GM06990 (cell line): ENCODE results near the gene ZCCHC24.

Source experiments
- DNase-seq: peaks from one replicate; pipeline ENCODE4 v3.0.0-alpha.2; 2011; ENCODE audit not compliant: insufficient read length; ENCODE audit errors: extremely low read depth
- H3K27me3 ChIP-seq: replicated peaks from 2 replicates; pipeline ENCODE4 v1.6.0; 2011; ENCODE audit warnings: low read length; ENCODE audit not compliant: control insufficient read depth, insufficient read depth
- H3K36me3 ChIP-seq: 2 replicates; pipeline ENCODE4 v1.5.1; 2011; ENCODE audit warnings: low read length; ENCODE audit not compliant: control insufficient read depth, insufficient read depth
- H3K4me3 ChIP-seq: replicated peaks from 2 replicates; pipeline ENCODE4 v1.5.1; 2011; ENCODE audit warnings: low read depth, mild to moderate bottlenecking, control low read depth, low read length
- CTCF ChIP-seq: IDR thresholded peaks from 2 replicates; pipeline ENCODE4 v1.5.1; 2011; ENCODE audit warnings: low read length, control low read depth, mild to moderate bottlenecking, inconsistent platforms; ENCODE audit not compliant: insufficient read depth, poor library complexity, severe bottlenecking

ZCCHC24 gene

DNA sequence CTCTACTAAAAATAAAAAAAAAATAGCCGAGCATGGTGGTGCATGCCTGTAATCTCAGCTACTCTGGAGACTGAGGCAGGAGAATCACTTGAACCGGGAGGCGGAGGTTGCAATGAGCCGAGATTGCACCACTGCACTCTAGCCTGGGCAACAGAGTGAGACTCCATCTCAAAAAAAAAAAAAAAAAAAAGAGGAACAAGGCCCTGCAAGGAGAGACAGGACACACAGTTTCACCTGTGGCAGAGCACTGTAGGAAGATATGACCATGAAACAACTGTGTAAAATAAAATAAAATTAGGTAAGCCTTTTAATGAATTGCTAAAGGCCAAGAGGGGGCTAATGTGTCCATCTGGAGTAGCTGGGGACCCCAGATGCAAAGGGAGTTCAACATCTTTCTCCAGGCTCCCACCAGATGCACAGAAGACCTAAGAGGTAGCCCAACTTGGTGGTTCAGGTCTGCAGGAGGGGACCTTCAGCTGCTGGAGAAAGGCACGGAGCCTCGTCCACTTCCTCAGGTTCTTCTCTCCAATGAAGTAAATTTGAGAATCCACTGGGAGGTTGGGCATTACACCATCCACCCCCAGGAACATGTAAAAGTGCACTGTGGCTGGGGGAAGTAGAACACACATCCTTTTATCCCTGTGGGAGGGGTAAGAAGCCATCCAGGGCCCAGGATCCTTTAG lies 85.5 kb downstream of the ZCCHC24 start:
- Histone ChIP-seq H3K27me3 (no peaks in the 10 kb centered on the region; the same call in 1 of the 2 replicates), H3K36me3 (no peaks in the 10 kb centered on the region; the same call in none of the 2 replicates), H3K4me3 (no peak overlapping the region)
- no peak for TF ChIP-seq CTCF
- no peak for DNase-seq

DNA sequence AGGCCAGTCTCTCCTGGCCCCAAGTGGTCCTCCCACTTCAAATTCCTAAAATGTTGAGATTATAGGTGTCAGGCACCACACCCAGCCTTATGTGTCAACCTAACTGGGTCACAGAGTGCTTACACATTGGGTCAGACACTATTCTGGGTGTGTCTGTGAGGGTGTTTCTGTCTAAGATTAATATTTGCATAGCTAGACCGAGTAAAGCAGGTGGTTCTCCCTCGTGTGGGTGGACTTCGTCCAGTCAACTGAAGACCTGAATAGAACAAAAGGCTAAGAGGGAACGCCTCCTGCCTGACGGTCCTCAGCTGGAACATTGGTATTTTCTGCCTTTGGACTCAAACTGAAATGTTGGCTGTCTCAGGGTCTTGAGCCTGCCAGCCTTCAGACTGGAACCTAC lies 86.6 kb downstream of the ZCCHC24 start:
- Histone ChIP-seq H3K36me3 (peaks cover 9% of the 10 kb centered on the region), H3K4me3 (no peak overlapping the region), H3K27me3 (no peaks in the 10 kb centered on the region; the same call in 1 of the 2 replicates)
- TF ChIP-seq CTCF = no peak
- no peak for DNase-seq

- Histone ChIP-seq H3K36me3 (peaks cover 22% of the 10 kb centered on the region), H3K4me3 (no peak overlapping the region), H3K27me3 (no peaks in the 10 kb centered on the region)
- no peak for TF ChIP-seq CTCF
- DNase-seq = no peak
These were observed 88.2 kb downstream of the ZCCHC24 start for GRCh38 chr10:79357180-79357579.

DNA sequence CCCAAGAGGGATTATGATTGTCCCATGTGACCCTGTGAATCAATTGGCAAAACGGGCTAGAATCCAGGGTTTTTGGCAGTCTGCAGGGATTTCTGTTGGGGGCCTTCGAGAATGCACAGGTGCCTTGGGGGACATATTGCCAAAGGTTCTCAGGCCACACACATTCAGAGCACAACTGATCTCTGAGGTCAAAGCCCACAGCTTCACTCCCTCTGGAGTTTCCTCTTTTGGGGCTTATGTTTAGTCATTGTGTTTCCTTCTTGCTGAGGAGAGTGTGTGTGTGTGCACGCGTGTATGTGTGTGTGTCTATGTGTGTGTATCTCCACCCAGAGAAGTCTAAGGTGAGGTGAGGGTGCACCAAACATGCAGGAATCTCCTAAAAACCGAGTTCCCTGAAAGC lies 89.3 kb downstream of the ZCCHC24 start:
- DNase-seq = no peak
- Histone ChIP-seq H3K27me3 (no peaks in the 10 kb centered on the region), H3K4me3 (no peak overlapping the region), H3K36me3 (peaks cover 30% of the 10 kb centered on the region)
- no peak for TF ChIP-seq CTCF

- H3K36me3 ChIP-seq = peaks cover 34% of the 10 kb centered on the region
- DNase-seq = no peak
- no peak for TF ChIP-seq CTCF
- H3K4me3 ChIP-seq = no peak overlapping the region
- H3K27me3 ChIP-seq = no peaks in the 10 kb centered on the region
These were observed 89.9 kb downstream of the ZCCHC24 start for GRCh38 chr10:79355420-79356017.
